Measurements from ENCODE around the gene SLC8A1.

Gene SLC8A1

GRCh38 chr2:40265602-40266001 is 186.3 kb downstream of the SLC8A1 start:
- DNase-seq, result no peak

DNA sequence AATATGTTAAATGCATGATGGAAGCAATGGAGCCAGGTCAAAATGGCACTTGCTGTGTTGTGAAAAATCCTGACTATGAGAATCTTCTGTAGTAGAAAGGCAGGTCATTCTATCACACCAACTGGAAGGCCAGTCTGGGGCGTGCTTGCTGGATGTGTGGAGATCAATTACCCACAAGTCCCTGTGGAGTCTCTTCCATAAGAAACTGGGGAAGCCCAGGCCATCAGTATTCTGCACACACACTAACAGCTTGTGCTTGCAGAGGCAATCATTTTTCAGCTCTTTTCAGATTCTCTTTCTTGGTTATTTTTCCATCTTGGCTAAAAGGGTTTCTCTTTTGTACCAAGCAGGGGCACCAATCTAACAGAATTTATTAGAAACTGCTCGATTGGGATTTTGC is 190.8 kb downstream of the SLC8A1 start:
- DNase-seq, result no peak

DNA sequence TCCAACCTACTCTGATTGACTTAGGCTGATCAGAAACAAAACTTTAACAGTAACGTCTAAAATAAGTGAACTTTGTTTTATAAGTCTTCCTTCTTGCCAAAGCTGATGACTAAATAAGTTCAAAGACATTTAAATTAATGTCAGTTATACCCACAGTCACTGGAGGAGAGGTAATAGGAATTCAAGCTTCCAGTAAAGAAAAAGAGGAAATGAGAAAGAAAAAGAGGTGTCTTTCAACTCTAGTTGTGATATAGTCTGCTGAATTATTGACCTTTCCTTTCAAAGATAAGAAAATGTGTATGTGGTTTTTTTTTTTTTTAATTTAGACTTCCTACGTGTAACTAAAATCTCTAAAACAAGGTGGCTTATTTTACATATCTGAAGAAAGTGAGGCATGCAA is 191.5 kb downstream of the SLC8A1 start:
- DNase-seq, result no peak

GRCh38 chr2:40259900-40260299 is 192.0 kb downstream of the SLC8A1 start:
- DNase-seq, result no peak

DNA sequence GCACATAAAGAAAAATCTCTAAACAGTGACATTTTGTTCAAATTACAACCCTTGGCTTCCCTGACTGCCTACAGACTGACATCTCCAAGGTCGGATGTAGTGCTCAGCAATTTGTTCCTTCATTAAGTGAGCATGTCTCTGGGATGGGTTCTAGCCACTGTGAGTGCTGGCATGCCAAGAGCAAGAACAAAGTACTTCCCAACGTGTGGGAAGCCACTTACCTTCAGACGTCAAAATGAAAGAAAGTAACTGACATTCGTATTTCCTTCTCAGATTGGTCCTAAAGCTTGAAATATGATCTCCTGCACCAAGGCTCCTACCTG is 193.8 kb downstream of the SLC8A1 start:
- DNase-seq, result no peak

DNA sequence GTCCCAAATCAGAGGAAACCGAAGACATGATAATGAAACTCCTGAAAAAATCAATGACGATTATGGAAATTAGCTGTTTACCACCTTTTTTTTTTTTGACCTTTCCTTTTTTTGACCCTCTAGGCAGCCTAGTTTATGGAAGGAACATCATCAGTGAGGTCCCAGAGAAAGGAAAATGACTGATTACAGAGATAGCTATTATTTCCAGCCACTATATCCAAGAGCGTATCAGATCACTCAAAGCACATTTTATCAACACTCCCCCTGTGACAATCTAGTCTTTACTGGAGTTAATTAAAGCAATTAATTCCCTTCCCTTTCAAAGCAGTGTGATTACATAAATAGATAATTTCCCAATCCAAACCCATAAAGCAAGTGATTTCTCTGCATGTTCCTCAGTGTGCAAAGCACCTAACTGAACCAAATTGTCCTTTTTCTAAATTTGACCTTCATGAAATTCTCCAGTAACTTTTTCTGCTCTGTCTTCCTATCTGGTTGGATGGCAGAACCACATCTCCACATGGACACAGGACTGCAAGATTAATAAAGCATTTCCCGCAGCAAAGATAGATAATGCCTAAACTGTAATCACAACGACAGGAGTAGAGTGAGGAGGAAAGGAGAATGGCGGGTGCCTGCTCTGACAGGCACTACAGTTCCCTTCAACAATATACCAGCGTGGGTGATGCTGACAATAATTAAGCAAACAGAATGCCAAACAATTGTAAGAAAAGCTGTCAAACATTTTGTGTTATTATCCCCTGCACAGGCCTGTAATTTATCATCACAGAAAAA is 194.4 kb downstream of the SLC8A1 start:
- no peak for DNase-seq

DNA sequence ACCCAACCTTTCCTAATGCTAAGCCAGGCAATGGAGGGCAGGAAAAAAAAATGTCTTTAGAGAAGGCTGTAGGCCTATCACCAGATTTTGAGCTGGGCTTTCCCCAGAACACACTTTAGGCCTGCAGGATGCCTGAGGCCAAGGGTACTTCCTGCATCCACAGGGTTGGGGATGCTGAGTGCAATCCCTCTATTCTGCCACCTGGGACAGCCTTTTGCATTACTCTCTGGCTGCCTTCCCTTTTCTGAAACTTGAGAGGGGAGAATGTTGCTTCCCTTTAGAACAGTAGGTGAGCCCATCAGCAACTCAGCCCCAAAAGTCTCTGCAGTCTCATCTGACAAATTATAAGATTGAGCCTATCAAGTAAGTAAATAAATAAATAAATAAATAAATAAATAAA is 195.2 kb downstream of the SLC8A1 start:
- no peak for DNase-seq

DNA sequence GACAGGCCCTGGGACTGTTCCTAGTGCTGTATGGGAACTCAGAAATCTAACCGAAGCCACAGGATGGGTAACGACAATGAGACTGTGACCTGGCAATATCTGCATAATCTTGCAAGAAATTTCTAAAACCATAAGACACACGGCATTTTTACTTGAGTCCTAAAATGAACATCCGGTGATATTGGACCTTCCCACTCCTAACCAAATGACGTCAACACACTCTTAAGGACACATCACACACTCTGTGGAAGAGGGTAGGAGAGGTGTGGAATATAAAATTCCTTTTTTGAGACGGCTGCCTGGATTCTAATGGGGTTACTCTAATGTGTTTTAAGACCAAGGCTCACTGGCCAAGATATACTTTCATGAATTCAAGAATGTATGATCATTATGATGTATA is 195.9 kb downstream of the SLC8A1 start:
- no peak for DNase-seq

DNA sequence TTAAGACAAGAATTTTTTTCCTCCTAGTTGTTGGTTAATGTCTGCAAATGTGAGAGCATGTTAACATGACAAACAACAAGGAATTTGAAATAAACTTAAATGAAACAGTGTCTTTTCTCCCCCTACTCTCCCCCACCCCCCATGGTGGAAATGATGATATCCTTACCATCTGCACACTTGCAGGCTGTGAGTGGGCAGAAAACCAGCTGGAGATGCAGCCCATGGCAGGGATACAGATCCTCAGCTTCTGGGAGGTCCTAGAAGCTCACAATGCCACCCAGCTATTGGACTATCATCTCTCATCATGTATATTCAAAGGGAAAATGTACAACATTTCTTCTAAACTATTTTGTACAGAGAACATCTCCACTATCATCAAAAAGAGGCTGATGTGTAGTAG is 196.8 kb downstream of the SLC8A1 start:
- DNase-seq, result no peak

GRCh38 chr2:40254611-40255010 is 197.3 kb downstream of the SLC8A1 start:
- no peak for DNase-seq

- no peak for DNase-seq
These were observed 200.8 kb downstream of the SLC8A1 start for GRCh38 chr2:40251137-40251536.

GRCh38 chr2:40249577-40249976 is 202.3 kb downstream of the SLC8A1 start:
- no peak for DNase-seq

DNA sequence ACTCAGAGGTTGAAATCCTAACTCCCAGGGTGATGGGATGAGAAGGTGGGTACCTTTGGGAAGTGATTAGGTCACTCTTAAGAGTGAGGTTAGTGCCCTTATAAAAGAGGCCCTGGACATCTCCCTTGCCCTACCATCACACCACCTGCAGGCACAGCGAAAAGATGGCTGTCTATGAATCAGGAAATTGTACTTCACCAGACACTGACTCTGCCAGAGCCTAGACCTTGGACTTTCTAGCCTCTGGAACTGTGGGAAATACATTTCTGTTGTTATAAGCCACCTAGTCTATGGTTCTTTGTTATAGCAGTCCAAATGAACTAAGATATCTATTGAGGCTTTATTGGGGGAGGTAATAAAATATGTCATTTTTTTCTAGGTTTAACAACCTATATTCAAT is 203.6 kb downstream of the SLC8A1 start:
- DNase-seq, result no peak

DNA sequence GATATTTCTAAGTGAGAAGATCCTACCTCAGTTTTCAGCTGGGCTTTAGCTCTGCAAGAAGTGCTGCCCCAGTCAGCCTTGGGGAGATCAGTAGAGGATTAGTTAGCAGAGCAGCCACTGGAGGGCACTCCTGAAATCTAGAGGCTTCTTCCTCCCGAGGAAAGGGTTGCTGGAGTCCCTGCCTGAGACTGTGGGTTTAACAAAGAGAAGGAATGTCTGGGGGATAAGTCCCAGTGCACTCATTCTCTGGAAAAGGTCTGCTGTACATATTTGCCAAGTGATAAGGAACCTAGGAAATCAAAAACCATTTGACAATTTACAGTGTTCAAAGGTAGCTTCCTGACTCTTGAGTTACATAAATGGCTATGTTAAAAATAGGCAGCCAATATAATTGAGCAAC is 207.2 kb downstream of the SLC8A1 start:
- DNase-seq, result no peak

- DNase-seq, result no peak
These were observed 207.6 kb downstream of the SLC8A1 start for GRCh38 chr2:40244251-40244650.

DNA sequence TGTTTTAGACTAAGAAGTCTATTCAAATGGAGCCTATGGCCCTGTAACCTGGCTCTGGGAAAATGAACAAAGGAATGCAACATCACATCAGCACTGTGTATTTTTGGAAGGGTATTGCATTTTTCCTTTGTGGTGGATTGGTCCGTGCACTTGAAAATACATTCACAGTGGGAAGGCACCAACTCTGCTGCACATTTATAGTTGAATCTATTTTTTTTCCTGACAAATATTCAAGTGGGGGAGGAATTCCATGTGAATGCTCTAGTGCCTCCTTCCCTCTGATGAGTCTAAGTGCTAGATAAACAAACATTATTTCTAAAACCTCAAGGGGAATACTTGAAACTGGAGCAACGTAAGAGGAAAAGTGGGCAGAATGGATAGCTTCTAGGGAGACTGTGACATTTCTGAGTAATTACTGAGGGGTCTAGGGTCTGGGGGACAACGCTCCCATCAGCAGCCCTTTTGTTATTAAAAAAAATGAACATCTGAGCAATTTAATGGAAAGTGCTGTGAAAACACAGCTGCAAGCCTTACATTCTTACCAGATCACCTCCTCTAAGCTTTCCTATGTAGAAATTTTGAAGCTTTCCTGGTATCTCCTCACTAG is 208.2 kb downstream of the SLC8A1 start:
- DNase-seq, result no peak

GRCh38 chr2:40242315-40242714 is 209.6 kb downstream of the SLC8A1 start:
- no peak for DNase-seq

- no peak for DNase-seq
These were observed 211.8 kb downstream of the SLC8A1 start for GRCh38 chr2:40240070-40240469.

- no peak for DNase-seq
These were observed 221.0 kb downstream of the SLC8A1 start for GRCh38 chr2:40230707-40231432.

DNA sequence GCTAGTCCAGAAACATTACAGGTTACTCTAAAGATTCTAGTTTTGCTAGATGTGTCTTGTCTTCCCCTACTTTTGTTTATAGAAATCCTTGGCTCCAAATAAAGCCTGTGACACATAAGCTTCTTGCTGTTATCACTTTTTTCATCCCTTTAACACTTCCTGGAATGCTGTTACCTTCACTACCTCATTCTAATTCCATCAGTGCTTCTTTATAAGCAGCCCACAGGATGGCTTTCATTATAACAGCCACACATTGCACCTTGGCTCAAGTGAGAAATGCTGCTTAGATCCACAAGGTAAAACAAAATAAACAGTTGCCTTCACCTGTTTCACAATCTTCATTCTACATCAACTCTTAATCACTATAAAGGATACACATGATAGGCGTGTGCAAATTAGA is 221.7 kb downstream of the SLC8A1 start:
- no peak for DNase-seq

- no peak for DNase-seq
These were observed 223.6 kb downstream of the SLC8A1 start for GRCh38 chr2:40228310-40228709.

GRCh38 chr2:40227210-40227609 is 224.7 kb downstream of the SLC8A1 start:
- no peak for DNase-seq

GRCh38 chr2:40226637-40227036 is 225.3 kb downstream of the SLC8A1 start:
- DNase-seq, result no peak

DNA sequence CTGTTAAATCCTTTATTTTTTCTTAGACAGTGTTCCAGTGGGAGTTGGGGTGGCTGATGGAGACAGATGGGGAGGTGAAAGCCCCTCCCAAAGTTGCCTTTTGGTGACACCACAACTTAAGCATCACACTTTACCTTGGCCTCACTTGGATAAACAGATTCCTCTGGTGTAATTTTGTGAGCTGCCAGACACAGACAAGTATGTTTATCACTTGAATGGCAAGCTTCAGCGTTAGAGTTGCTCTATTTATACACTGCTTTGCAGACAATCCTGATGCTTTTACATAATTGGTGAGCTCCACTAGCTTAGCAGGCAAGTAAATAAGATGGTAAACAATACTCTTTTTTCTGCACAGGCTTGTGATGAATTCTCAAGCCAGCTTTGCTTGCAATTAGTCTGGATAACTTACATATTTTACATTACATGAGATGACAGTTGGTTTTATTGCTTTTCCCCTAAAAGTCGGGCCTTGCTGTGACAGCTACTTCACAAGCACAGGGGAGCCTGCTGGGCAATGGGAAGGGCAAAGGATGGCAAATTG is 226.2 kb downstream of the SLC8A1 start:
- no peak for DNase-seq
